Stimulated activated CD4-positive, alpha-beta T cell treated with anti-CD3 and anti-CD28 coated beads, Interleukin-4, amount 100 ng/mL, for 1 hour (primary cell): ENCODE measurements around the gene TNS1.

Source experiments
- DNase-seq: peaks from one replicate; pipeline ENCODE4 v3.0.0-alpha.2; 2020

Gene TNS1

GRCh38 chr2:217979151-217979811 lies 23.5 kb downstream of the TNS1 start:
- DNase-seq = no peak

- no peak for DNase-seq
These were observed 24.2 kb downstream of the TNS1 start for GRCh38 chr2:217978536-217979150.

DNA sequence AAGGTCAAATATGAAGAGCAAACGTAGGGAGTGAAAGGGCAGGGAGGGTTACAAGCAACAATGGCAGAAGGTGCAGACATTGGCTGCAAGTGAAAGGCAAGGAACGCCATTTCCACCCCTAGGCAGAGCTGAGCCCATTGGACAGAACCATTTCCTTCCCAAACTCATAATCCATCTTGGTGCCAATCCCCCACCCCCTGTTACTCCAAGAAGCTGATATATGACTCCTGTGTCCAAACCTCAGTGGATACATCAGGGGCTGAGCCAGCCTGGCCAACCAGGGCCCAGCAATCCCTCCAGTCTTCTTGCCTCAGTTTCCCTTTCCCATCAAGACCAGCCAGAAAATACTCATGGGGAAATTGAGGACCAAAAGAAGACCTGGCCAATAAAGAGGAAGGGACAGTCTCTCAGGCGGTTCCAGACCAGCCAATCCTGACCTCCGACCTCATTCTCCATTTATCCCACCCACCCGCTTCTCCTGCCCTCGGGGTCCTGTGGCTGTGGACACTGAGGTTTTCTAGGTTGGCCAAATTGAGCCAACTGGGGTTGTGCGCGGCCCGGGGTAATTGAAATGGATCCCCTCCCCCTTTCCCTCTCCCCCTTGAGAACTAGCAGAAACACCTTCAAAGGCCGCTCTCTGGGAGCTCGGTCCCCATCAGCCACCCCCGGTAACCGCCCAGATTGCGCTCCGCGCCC lies 24.8 kb downstream of the TNS1 start:
- DNase-seq = no peak

- DNase-seq = no peak
These were observed 26.5 kb downstream of the TNS1 start for GRCh38 chr2:217976301-217976700.

DNA sequence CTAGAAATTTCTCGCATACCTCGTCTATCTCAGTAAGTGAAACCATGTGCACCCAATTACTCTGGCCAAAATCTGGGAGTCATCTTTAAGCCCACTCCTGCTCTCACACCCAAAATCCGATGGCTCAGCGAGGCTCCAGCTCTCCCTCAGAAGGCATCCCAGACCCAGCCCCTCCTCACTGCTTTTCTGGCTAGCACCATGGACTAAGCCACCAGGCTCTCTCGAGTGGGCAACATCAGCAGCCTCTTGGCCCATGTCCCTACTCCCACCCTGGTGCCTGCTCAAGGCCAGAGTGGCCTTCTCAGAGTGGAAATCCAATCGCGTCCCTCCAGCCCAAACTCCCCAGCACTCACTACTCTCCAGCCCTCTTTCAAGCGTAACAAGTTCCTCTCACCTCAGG lies 27.2 kb downstream of the TNS1 start:
- no peak for DNase-seq

DNA sequence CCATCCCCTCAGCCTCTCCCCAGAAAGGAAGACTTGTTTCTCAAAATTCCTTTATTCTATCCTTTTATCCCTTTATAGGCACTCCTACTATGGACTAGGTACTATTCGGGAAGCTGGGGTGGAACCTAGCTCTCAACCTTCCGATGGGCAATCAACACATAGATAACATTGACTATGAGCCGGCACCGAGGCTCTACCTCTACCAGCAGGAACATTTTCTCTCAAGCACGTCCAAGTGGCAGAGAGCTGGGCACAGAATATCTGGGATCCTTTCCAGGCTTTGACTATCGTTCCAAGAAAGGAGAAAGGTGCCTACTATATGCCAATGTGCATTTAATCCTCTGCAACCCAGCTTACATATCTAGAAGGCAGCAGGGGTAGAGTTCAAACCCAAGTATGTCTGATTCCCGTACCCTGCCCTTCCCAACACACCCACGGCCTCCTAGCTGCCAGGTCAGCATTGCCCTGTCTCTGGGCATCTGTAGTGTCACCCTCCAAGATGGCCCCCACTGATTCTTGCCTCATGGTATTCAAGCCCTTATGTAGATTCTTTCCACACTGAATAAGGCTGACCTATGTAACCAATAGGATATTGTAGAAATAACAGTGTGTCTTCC lies 28.3 kb downstream of the TNS1 start:
- no peak for DNase-seq

DNA sequence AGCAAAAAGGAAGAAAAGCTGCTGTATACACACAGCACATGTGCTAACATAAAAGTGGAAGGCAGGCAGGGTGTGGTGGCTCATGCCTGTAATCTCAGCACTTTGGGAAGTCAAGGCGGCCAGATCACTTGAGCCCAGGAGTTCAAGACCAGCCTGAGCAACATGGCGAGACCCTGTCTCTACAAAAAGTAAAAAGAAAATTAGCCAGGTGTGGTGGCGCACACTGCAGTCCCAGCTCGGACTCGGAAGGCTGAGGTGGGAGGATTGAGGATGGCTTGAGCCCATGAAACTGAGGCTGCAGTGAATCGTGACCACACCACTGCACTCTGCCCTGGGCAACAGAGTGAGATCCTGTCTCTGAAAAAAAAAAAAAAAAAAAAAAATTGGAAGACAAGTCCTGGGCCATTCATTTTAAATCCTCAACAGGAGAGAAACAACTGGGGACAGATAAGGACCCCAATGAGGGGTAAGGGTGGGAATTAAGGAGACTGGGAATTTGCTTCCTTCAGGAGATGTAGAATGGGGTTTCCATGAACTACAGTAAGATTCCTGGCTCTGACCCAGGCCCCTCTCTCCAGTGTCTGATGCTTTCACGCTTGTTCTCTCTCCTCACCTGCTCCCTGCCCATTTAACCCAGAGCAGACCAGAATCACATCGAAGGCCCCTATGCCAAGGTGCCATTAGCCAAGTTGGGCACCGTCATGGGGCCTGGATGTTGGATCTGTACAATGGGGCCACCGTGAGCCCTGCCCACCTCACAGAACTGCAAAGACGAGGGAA lies 29.6 kb downstream of the TNS1 start:
- DNase-seq = no peak

DNA sequence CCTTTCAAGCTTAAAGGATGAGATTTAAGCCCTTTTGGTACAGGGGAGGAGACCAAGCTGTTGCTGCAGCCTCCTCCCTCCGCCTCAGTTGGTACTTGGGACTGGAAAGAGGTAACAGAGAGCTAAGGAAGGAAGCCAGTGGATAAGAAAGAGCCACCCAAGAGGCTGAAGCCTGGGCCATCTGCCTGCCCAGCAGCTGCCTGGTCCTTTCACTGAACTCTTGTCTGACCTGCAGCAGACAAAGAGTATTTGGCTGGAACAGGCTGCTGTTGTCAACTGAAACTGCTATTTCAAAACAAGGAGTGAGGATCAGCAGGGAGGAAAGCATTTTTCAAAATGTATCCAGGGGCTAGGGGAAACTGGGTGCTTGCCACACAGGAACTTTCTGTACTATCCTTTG lies 30.3 kb downstream of the TNS1 start:
- DNase-seq = no peak

GRCh38 chr2:217972037-217972436 lies 30.8 kb downstream of the TNS1 start:
- DNase-seq = no peak

GRCh38 chr2:217971166-217971565 lies 31.6 kb downstream of the TNS1 start:
- DNase-seq = no peak

GRCh38 chr2:217970206-217970605 lies 32.6 kb downstream of the TNS1 start:
- no peak for DNase-seq

DNA sequence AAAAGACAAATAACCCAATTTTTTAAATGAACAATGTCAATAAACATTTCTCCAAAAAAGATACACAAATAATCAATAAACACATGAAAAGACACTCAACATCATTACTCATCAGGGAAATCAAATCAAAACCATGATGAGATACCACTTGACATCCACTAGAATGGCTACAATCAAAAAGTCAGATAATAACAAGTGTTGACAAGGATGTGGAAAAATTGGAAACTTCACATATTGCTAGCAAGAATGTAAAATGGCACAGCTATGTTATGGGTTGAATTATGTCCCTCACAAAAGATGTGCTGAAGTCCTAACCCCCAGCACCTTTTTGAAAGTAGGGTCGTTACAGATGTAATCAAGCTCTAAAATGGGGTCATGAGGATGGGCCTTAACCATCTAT lies 33.2 kb downstream of the TNS1 start:
- no peak for DNase-seq

DNA sequence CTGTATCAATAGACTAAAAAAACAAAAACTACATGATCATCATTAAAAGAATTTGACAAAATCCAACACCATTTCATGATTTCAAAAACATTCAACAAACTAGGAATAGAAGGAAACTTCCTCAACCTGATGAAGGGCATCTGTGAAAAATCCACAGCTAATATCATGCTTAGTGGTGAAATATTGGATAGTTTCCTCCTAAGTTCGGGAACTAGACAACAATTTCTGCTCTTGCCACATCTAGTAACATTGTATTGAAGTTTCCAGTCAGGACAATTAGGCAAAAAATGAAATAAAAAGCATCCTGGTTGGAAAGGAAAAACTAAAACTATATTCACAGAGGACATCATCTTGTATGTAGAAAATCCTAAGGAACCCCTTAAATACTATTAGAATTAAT lies 34.8 kb downstream of the TNS1 start:
- no peak for DNase-seq

GRCh38 chr2:217966423-217967070 lies 36.2 kb downstream of the TNS1 start:
- DNase-seq = no peak

GRCh38 chr2:217964275-217965161 lies 38.3 kb downstream of the TNS1 start:
- DNase-seq = no peak

DNA sequence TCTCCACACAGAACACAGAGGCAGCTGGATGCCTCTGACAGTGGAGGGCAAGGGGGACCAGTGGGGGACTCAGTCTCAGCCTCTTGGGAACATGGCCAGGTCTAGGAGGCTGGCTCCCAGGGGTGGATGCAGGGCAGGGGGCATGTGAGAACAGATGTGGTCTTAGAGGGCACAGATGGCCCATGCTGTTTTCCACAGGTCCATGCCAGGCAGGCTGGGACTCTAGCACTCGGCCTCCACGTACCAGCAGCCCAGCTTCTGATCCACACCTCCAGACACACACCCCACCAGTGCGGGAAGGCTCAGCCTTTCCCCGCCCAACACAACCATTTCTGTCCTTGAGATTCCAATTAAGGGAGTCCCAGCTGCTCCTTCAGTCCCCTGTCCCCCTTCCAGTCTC lies 42.4 kb downstream of the TNS1 start:
- DNase-seq = no peak

- no peak for DNase-seq
These were observed 43.1 kb downstream of the TNS1 start for GRCh38 chr2:217959723-217960122.

GRCh38 chr2:217958884-217959225 lies 43.9 kb downstream of the TNS1 start:
- DNase-seq = no peak

- DNase-seq = no peak
These were observed 44.5 kb downstream of the TNS1 start for GRCh38 chr2:217958206-217958883.

GRCh38 chr2:217956586-217957457 lies 46.0 kb downstream of the TNS1 start:
- no peak for DNase-seq
